Neural progenitor cell (in vitro differentiated cells): ENCODE measurements around the gene VPS13D. TPM values are rescaled to one million over a fixed set of nuclear protein-coding genes. Genes with fewer than 3 reads are reported as not detected.

Source experiments
- DNase-seq: peaks from one replicate; pipeline ENCODE4 v3.0.0-alpha.2; 2016; ENCODE audit warnings: low spot score
- H2AFZ ChIP-seq: fragments of 200-600 bp; sonication (generic); replicated peaks from 2 replicates; pipeline ENCODE4 v1.6.1; 2016; ENCODE audit warnings: antibody characterized with exemption
- H3F3A ChIP-seq: fragments of 200-600 bp; sonication (generic); 2 replicates; pipeline ENCODE4 v1.6.1; 2016; ENCODE audit warnings: antibody characterized with exemption, low read depth
- H3K27ac ChIP-seq: fragments of 200-600 bp; sonication (generic); 2 replicates; pipeline ENCODE4 v1.5.1; 2016; ENCODE audit warnings: mild to moderate bottlenecking
- H3K27me3 ChIP-seq: fragments of 200-600 bp; sonication (generic); 2 replicates; pipeline ENCODE4 v1.6.1; 2016; ENCODE audit warnings: mild to moderate bottlenecking, moderate library complexity
- H3K36me3 ChIP-seq: fragments of 200-600 bp; sonication (generic); 2 replicates; pipeline ENCODE4 v1.5.1; 2016
- H3K4me1 ChIP-seq: fragments of 200-600 bp; sonication (generic); 2 replicates; pipeline ENCODE4 v1.6.1; 2016; ENCODE audit warnings: mixed run types
- H3K4me2 ChIP-seq: fragments of 200-600 bp; sonication (generic); 2 replicates; pipeline ENCODE4 v1.6.1; 2016
- H3K4me3 ChIP-seq: fragments of 200-600 bp; sonication (generic); 2 replicates; pipeline ENCODE4 v1.5.1; 2016
- H3K79me2 ChIP-seq: fragments of 200-600 bp; sonication (generic); 2 replicates; pipeline ENCODE4 v1.6.1; 2016; ENCODE audit warnings: low read depth
- H3K9ac ChIP-seq: fragments of 200-600 bp; sonication (generic); 2 replicates; pipeline ENCODE4 v1.6.1; 2016
- H3K9me3 ChIP-seq: fragments of 200-600 bp; sonication (generic); 2 replicates; pipeline ENCODE4 v1.5.1; 2016; ENCODE audit warnings: low read depth
- H4K20me1 ChIP-seq: fragments of 200-600 bp; sonication (generic); 2 replicates; pipeline ENCODE4 v1.6.1; 2016; ENCODE audit warnings: low read depth
- H3K27ac Mint-ChIP-seq: 3 replicates; pipeline ENCODE4 v1.8.0; 2021; ENCODE audit warnings: mixed read lengths
- H3K27me3 Mint-ChIP-seq: 2 replicates; pipeline ENCODE4 v1.8.0; 2022; ENCODE audit warnings: low read depth, mild to moderate bottlenecking, inconsistent platforms, moderate library complexity, mixed read lengths; ENCODE audit not compliant: insufficient read depth
- H3K36me3 Mint-ChIP-seq: 3 replicates; pipeline ENCODE4 v1.8.0; 2021; ENCODE audit warnings: mixed read lengths
- H3K4me1 Mint-ChIP-seq: 3 replicates; pipeline ENCODE4 v1.8.0; 2021; ENCODE audit warnings: mixed read lengths
- H3K4me3 Mint-ChIP-seq: 3 replicates; pipeline ENCODE4 v1.8.0; 2021; ENCODE audit warnings: mild to moderate bottlenecking, moderate library complexity, mixed read lengths
- H3K9me3 Mint-ChIP-seq: 3 replicates; pipeline ENCODE4 v1.8.0; 2020; ENCODE audit warnings: mixed read lengths
- CTCF ChIP-seq: fragments of 200-600 bp; sonication (generic); IDR thresholded peaks from 2 replicates; pipeline ENCODE4 v1.5.1; 2017; ENCODE audit warnings: antibody characterized with exemption, mild to moderate bottlenecking
- EZH2 ChIP-seq: fragments of 200-600 bp; sonication (generic); IDR thresholded peaks from 2 replicates; pipeline ENCODE4 v1.6.1; 2017; ENCODE audit warnings: antibody characterized with exemption, mild to moderate bottlenecking, moderate library complexity
- EZH2phosphoT487 ChIP-seq: fragments of 200-600 bp; sonication (generic); IDR thresholded peaks from 2 replicates; pipeline ENCODE4 v1.6.1; 2017; ENCODE audit warnings: antibody characterized with exemption
- total RNA-seq: library from RNA; depleted of rRNA; stranded (reverse); fragments of >200 nt; gene quantifications from 2 replicates; pipeline ENCODE4 v1.2.3, GENCODE V29; 2015; ENCODE audit warnings: low replicate concordance

VPS13D gene
- total RNA-seq, 1 donor from 2014 or later, result 16.4 TPM

- Histone ChIP-seq H3K9ac (no peak overlapping the region), H3K4me3 (no peak overlapping the region), H4K20me1 (no peaks in the 10 kb centered on the region), H3K79me2 (no peaks in the 10 kb centered on the region), H3K4me2 (no peak overlapping the region), H3F3A (peaks cover 5% of the 10 kb centered on the region), H3K9me3 (no peaks in the 10 kb centered on the region), H3K27me3 (no peaks in the 10 kb centered on the region), H3K4me1 (peaks cover 23% of the 10 kb centered on the region), H3K36me3 (no peaks in the 10 kb centered on the region), H2AFZ (no peak overlapping the region), H3K27ac (no peak overlapping the region)
- peak overlapping the region; percentile 69 for H3K27ac Mint-ChIP-seq
- no peak overlapping the region for H3K4me3 Mint-ChIP-seq
- peaks cover 48% of the 10 kb centered on the region for H3K4me1 Mint-ChIP-seq
- no peak for TF ChIP-seq CTCF
- no peak for TF ChIP-seq EZH2
- no peak for TF ChIP-seq EZH2phosphoT487
- H3K36me3 Mint-ChIP-seq, result no peaks in the 10 kb centered on the region
- peaks cover 8% of the 10 kb centered on the region for H3K27me3 Mint-ChIP-seq
- no peak for DNase-seq
- H3K9me3 Mint-ChIP-seq, result no peaks in the 10 kb centered on the region
Measured at GRCh38 chr1:12181568-12181967, 48.3 kb upstream of the VPS13D start.

- H3K4me3 ChIP-seq, result no peak overlapping the region
- H2AFZ ChIP-seq, result no peak overlapping the region
- H3K9ac ChIP-seq, result no peak overlapping the region
- H3K27ac ChIP-seq, result no peak overlapping the region
- Mint-ChIP-seq H3K9me3 (no peaks in the 10 kb centered on the region), H3K27ac (peak overlapping the region; percentile 53), H3K27me3 (peaks cover 8% of the 10 kb centered on the region), H3K4me1 (peaks cover 44% of the 10 kb centered on the region), H3K36me3 (no peaks in the 10 kb centered on the region), H3K4me3 (no peak overlapping the region)
- no peaks in the 10 kb centered on the region for H3K27me3 ChIP-seq
- H3K4me1 ChIP-seq, result peaks cover 19% of the 10 kb centered on the region
- DNase-seq, result no peak
- no peaks in the 10 kb centered on the region for H4K20me1 ChIP-seq
- no peaks in the 10 kb centered on the region for H3K9me3 ChIP-seq
- no peak overlapping the region for H3K4me2 ChIP-seq
- H3F3A ChIP-seq, result peaks cover 5% of the 10 kb centered on the region
- no peaks in the 10 kb centered on the region for H3K79me2 ChIP-seq
- H3K36me3 ChIP-seq, result no peaks in the 10 kb centered on the region
- no peak for TF ChIP-seq EZH2
- TF ChIP-seq CTCF, result no peak
- no peak for TF ChIP-seq EZH2phosphoT487
Measured at GRCh38 chr1:12182410-12182984, 47.3 kb upstream of the VPS13D start.

- Mint-ChIP-seq H3K4me3 (no peak overlapping the region), H3K27me3 (peaks cover 10% of the 10 kb centered on the region)
Measured at GRCh38 chr1:12183095-12183794, 46.6 kb upstream of the VPS13D start.

More at GRCh38 chr1:12183095-12183794, 46.6 kb upstream of the VPS13D start:
- Histone ChIP-seq H3K36me3 (no peaks in the 10 kb centered on the region), H3K9me3 (no peaks in the 10 kb centered on the region), H3F3A (peaks cover 5% of the 10 kb centered on the region), H2AFZ (no peak overlapping the region), H3K4me2 (no peak overlapping the region), H3K27me3 (no peaks in the 10 kb centered on the region), H3K4me3 (no peak overlapping the region), H4K20me1 (no peaks in the 10 kb centered on the region), H3K27ac (no peak overlapping the region), H3K79me2 (no peaks in the 10 kb centered on the region), H3K4me1 (peaks cover 12% of the 10 kb centered on the region), H3K9ac (no peak overlapping the region)
- H3K36me3 Mint-ChIP-seq, result no peaks in the 10 kb centered on the region
- H3K27ac Mint-ChIP-seq, result no peak overlapping the region
- peaks cover 39% of the 10 kb centered on the region for H3K4me1 Mint-ChIP-seq
- TF ChIP-seq EZH2 (no peak), CTCF (no peak), EZH2phosphoT487 (no peak)
- no peak for DNase-seq
- no peaks in the 10 kb centered on the region for H3K9me3 Mint-ChIP-seq
